ENCODE measurements around the gene RTL9. TPM values are rescaled to one million over a fixed set of nuclear protein-coding genes. Genes with fewer than 3 reads are reported as not detected.

RTL9 gene
- total RNA-seq, 6 experiments from 2014 or later = 0.09 to 0.29 (median 0.14) TPM; not detected in 2

GRCh38 chrX:110389570-110389969, 30.9 kb downstream of the RTL9 start:
- intact Hi-C loops (cut with DNase I) = no loop called here
- TF ChIP-seq CTCF (IDR thresholded peaks at IDR 0.05) (no peak), POLR2A (IDR thresholded peaks at IDR 0.05) (no peak)
- no peak for ATAC-seq
- no peaks in the 10 kb centered on the region for H3K9me3 ChIP-seq
- no peak overlapping the region for H3K4me3 ChIP-seq
- no peak overlapping the region for H3K27ac ChIP-seq
- no peaks in the 10 kb centered on the region for H3K36me3 ChIP-seq
- no peak for DNase-seq
- WGBS (ENCODE audit: insufficient coverage, low coverage, low lambda C conversion rate, missing lambda C conversion rate) = 42% methylated on average over 2 of the region's 2 CpGs
- H3K4me1 ChIP-seq = no peaks in the 10 kb centered on the region
- no peaks in the 10 kb centered on the region for H3K27me3 ChIP-seq

- Histone ChIP-seq H3K36me3 (no peaks in the 10 kb centered on the region), H3K27me3 (no peaks in the 10 kb centered on the region), H3K9me3 (no peaks in the 10 kb centered on the region), H3K4me3 (no peak overlapping the region), H3K27ac (no peak overlapping the region), H3K4me1 (no peaks in the 10 kb centered on the region)
- intact Hi-C loops (cut with DNase I) = no loop called here
- ATAC-seq (no peak), DNase-seq (no peak)
- TF ChIP-seq POLR2A (IDR thresholded peaks at IDR 0.05) = no peak
Measured at GRCh38 chrX:110391086-110391485, 32.4 kb downstream of the RTL9 start.

GRCh38 chrX:110394651-110395050, 36.0 kb downstream of the RTL9 start:
- no peak overlapping the region for H3K4me3 ChIP-seq
- TF ChIP-seq CTCF (IDR thresholded peaks at IDR 0.05) = no peak
- no peak for TF ChIP-seq POLR2A (IDR thresholded peaks at IDR 0.05)

GRCh38 chrX:110395877-110396276, 37.2 kb downstream of the RTL9 start:
- Histone ChIP-seq H3K9me3 (no peaks in the 10 kb centered on the region), H3K36me3 (no peaks in the 10 kb centered on the region), H3K4me3 (no peak overlapping the region), H3K27me3 (peaks cover 0 to 5% of the 10 kb centered on the region in 2 donors), H3K27ac (no peak overlapping the region), H3K4me1 (no peaks in the 10 kb centered on the region)
- TF ChIP-seq CTCF (IDR thresholded peaks at IDR 0.05) = no peak
- TF ChIP-seq POLR2A (IDR thresholded peaks at IDR 0.05) = no peak
- intact Hi-C loops (cut with DNase I) = no loop called here
- WGBS (ENCODE audit: insufficient coverage, low coverage, low lambda C conversion rate, missing lambda C conversion rate) = 88% methylated on average over 1 of the region's 1 CpG
- ATAC-seq = no peak
- DNase-seq = no peak

More at GRCh38 chrX:110394651-110395050, 36.0 kb downstream of the RTL9 start:
- Histone ChIP-seq H3K4me1 (no peaks in the 10 kb centered on the region), H3K27me3 (peaks cover 0 to 5% of the 10 kb centered on the region in 2 donors), H3K27ac (no peak overlapping the region), H3K9me3 (no peaks in the 10 kb centered on the region), H3K36me3 (no peaks in the 10 kb centered on the region)
- 86% methylated on average over 1 of the region's 2 CpGs for WGBS (ENCODE audit: insufficient coverage, low coverage, low lambda C conversion rate, missing lambda C conversion rate)
- intact Hi-C loops (cut with DNase I) = no loop called here
- ATAC-seq (no peak), DNase-seq (no peak)

- Histone ChIP-seq H3K27ac (no peak overlapping the region), H3K27me3 (peaks cover 0 to 5% of the 10 kb centered on the region in 2 donors), H3K4me3 (no peak overlapping the region), H3K4me1 (no peaks in the 10 kb centered on the region), H3K36me3 (no peaks in the 10 kb centered on the region), H3K9me3 (no peaks in the 10 kb centered on the region)
- TF ChIP-seq POLR2A (IDR thresholded peaks at IDR 0.05) = no peak
- TF ChIP-seq CTCF (IDR thresholded peaks at IDR 0.05) = no peak
- intact Hi-C loops (cut with DNase I) = no loop called here
- ATAC-seq (peak in 2 of 4 donors; percentile 30 to 34), DNase-seq (no peak)
- WGBS (ENCODE audit: insufficient coverage, low coverage, low lambda C conversion rate, missing lambda C conversion rate) = 43% methylated on average over 4 of the region's 4 CpGs
Measured at GRCh38 chrX:110396735-110397134, 38.1 kb downstream of the RTL9 start.
